GDM1 (cell line): Measurements from ENCODE around the gene TLR9.
"Not testable (repeated sequence)": the region's sequence is repeated elsewhere in the genome, so short reads cannot be mapped to it uniquely, and the experiment has no call there.

ENCODE experiments used
- DNase-seq: peaks from one replicate; lab custom pipeline; 2025; lab: John Stamatoyannopoulos, UW

Gene TLR9

GRCh38 chr3:52195291-52195597 lies 30.2 kb downstream of the TLR9 start:
- no peak for DNase-seq

GRCh38 chr3:52194485-52195290 lies 30.8 kb downstream of the TLR9 start:
- no peak for DNase-seq

- no peak for DNase-seq
These were observed 32.4 kb downstream of the TLR9 start for GRCh38 chr3:52193065-52193464.

- no peak for DNase-seq
These were observed 33.8 kb downstream of the TLR9 start for GRCh38 chr3:52191663-52192062.

GRCh38 chr3:52190294-52191074 lies 35.0 kb downstream of the TLR9 start:
- DNase-seq = no peak

GRCh38 chr3:52188556-52188955 lies 36.9 kb downstream of the TLR9 start:
- no peak for DNase-seq

- DNase-seq = no peak
These were observed 38.7 kb downstream of the TLR9 start for GRCh38 chr3:52186729-52187128.

GRCh38 chr3:52185837-52186236 lies 39.6 kb downstream of the TLR9 start:
- DNase-seq = no peak

GRCh38 chr3:52185311-52185710 lies 40.1 kb downstream of the TLR9 start:
- no peak for DNase-seq

- no peak for DNase-seq
These were observed 40.8 kb downstream of the TLR9 start for GRCh38 chr3:52184690-52185089.

- DNase-seq = no peak
These were observed 41.5 kb downstream of the TLR9 start for GRCh38 chr3:52183786-52184445.

- DNase-seq = no peak
These were observed 42.8 kb downstream of the TLR9 start for GRCh38 chr3:52182691-52183090.

GRCh38 chr3:52182196-52182595 lies 43.2 kb downstream of the TLR9 start:
- no peak for DNase-seq

- no peak for DNase-seq
These were observed 43.9 kb downstream of the TLR9 start for GRCh38 chr3:52181543-52181942.

- no peak for DNase-seq
These were observed 46.9 kb downstream of the TLR9 start for GRCh38 chr3:52178537-52178936.

GRCh38 chr3:52178126-52178525 lies 47.3 kb downstream of the TLR9 start:
- DNase-seq = not testable (repeated sequence)

- no peak for DNase-seq
These were observed 47.8 kb downstream of the TLR9 start for GRCh38 chr3:52177701-52178042.

GRCh38 chr3:52176951-52177700 lies 48.3 kb downstream of the TLR9 start:
- DNase-seq = no peak

GRCh38 chr3:52176180-52176752 lies 49.2 kb downstream of the TLR9 start:
- no peak for DNase-seq

- no peak for DNase-seq
These were observed 49.8 kb downstream of the TLR9 start for GRCh38 chr3:52175416-52176179.

- DNase-seq = no peak
These were observed 50.5 kb downstream of the TLR9 start for GRCh38 chr3:52174896-52175295.
